Choroid plexus epithelial cell (primary cell): ENCODE data around the gene GPR35.
"Not testable (repeated sequence)": the region's sequence is repeated elsewhere in the genome, so short reads cannot be mapped to it uniquely, and the experiment has no call there.

Experiments
- DNase-seq: peaks from one replicate; pipeline ENCODE4 v3.0.0-alpha.2; 2010; ENCODE audit warnings: low read depth
- H3K4me3 ChIP-seq: 2 replicates; pipeline ENCODE4 v1.5.1; 2011; ENCODE audit warnings: low read depth, mild to moderate bottlenecking, control low read depth, low read length, moderate library complexity
- TF ChIP-seq, protein P1 (sequence below): conservative IDR thresholded peaks from 2 replicates; pipeline ENCODE4 v1.5.1; 2011; ENCODE audit warnings: low read depth, mild to moderate bottlenecking, control low read depth, inconsistent platforms, low read length, moderate library complexity

Gene GPR35

DNA sequence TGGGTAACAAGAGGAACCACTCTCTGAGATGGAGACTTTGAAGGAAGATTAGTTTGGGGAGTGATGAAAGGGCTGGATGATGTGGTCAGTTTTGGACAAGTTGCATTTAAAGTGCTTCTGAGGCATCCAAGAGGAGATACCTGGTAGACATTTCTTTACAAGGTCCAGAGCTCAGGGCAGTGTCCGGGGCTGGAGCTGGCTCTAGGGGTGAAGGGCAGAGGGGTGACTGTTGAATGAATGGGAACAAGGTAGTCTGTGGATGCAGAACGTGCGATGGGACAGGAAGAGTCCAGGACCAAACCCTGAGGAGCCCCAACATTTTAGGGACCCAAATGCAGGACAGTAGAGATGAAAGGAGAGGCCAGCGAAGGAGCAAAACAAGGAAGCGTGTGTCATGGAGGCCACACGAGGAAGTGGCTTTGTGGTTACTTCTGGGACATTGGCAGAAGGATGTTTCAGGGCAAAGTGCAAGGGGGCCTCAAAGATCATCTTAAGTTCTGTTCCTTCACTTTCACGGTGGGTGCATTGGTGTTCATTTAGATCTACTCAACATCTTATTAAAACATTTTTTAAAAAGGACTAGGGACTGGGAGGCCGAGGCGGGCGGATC lies 13.6 kb upstream of the GPR35 start:
- no peak for DNase-seq
- TF ChIP-seq, protein P1, sequence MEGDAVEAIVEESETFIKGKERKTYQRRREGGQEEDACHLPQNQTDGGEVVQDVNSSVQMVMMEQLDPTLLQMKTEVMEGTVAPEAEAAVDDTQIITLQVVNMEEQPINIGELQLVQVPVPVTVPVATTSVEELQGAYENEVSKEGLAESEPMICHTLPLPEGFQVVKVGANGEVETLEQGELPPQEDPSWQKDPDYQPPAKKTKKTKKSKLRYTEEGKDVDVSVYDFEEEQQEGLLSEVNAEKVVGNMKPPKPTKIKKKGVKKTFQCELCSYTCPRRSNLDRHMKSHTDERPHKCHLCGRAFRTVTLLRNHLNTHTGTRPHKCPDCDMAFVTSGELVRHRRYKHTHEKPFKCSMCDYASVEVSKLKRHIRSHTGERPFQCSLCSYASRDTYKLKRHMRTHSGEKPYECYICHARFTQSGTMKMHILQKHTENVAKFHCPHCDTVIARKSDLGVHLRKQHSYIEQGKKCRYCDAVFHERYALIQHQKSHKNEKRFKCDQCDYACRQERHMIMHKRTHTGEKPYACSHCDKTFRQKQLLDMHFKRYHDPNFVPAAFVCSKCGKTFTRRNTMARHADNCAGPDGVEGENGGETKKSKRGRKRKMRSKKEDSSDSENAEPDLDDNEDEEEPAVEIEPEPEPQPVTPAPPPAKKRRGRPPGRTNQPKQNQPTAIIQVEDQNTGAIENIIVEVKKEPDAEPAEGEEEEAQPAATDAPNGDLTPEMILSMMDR = no peak
- no peak overlapping the region for H3K4me3 ChIP-seq

- no peak overlapping the region for H3K4me3 ChIP-seq
- TF ChIP-seq, protein P1 = no peak
- DNase-seq = no peak
Measured at GRCh38 chr2:240613781-240614180, 11.5 kb upstream of the GPR35 start.

- H3K4me3 ChIP-seq = no peak overlapping the region
- TF ChIP-seq, protein P1 = no peak
- DNase-seq = no peak
Measured at GRCh38 chr2:240614391-240614790, 10.9 kb upstream of the GPR35 start.

- TF ChIP-seq, protein P1 = no peak
- H3K4me3 ChIP-seq = no peak overlapping the region
- no peak for DNase-seq
Measured at GRCh38 chr2:240615396-240615795, 9.9 kb upstream of the GPR35 start.

- TF ChIP-seq, protein P1 = no peak
- H3K4me3 ChIP-seq = no peak overlapping the region
- DNase-seq = no peak
Measured at GRCh38 chr2:240615820-240616547, 9.3 kb upstream of the GPR35 start.

DNA sequence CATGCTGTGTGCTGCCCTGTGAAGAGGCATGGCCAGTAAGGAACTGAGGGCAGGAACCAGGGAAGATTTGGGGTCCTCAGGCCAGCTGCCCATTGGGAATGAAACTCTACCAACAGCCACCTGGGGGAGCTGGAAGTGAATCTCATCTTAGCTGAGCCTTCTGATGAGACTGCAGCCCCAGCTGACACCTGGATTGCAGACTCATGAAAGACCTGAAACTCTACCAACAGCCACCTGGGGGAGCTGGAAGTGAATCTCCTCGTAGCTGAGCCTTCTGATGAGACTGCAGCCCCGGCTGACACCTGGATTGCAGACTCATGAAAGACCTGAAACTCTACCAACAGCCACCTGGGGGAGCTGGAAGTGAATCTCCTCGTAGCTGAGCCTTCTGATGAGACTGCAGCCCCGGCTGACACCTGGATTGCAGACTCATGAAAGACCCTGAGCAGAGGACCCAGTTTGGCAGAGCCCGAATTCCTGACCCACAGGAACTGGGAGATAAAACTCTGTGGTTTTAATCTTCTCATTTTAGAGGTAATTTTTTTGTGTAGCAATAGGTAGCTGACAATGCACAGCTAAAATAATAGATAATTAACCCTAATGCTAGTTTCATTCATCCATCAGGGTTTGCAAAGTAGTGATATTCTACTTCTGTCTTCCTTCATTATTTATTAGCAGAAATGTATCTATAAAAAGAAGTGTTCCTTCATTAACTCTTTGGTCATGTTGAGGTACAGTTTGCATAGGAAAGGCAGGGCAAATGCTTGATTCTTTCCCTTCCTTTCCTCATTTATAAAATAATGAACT lies 8.2 kb upstream of the GPR35 start:
- DNase-seq, H3K4me3 ChIP-seq: not testable (repeated sequence)

DNA sequence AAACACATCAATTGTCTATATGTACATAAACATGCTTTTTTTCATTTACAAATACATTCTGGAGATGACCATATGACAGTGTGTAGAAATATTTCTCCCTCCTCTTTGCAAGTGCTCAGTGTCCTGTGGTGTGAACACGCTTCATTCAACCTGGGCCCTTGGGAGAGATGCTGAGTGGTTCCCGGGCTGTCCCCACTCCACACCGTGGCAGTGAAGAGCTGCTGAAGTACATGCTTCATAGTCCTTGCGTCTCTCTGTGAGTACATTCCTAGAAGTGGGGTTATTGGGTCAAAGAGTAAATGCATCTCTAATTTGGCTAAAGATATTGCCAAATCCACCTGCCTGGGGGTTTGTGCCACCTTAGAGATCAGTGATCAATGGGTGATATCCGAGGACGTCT lies 6.5 kb upstream of the GPR35 start:
- TF ChIP-seq, protein P1 = no peak
- no peak overlapping the region for H3K4me3 ChIP-seq
- no peak for DNase-seq
